HG02852 (cell line): ENCODE data around the gene WNT3.
"Not testable (repeated sequence)": the region's sequence is repeated elsewhere in the genome, so short reads cannot be mapped to it uniquely, and the experiment has no call there.

Experiments
- ATAC-seq: cut with Tn5 transposase; IDR thresholded peaks from one replicate; pipeline ENCODE4 v1.9.1; 2021; ENCODE audit warnings: mild to moderate bottlenecking, moderate library complexity; ENCODE audit not compliant: unreplicated experiment

The WNT3 gene

DNA sequence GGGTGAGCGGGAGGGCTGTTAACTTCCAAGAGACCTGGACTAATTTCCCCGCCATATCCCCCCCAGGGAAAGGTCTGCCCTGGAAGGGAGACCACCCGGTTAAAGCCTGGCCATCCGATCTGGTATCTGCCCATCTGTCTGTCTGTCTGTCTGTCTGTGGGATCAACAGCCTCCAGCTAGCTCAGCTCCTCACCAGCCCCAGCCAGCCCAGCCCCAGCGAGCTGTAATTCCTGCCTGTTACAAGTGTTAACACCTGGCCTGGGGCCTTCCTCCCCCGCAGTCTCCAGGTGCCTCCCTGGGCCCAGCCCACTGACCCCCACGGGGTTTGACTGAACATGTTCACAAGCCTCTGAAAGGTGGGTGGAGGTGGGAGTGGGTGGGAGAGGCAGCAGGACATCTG is 4.0 kb downstream of the WNT3 start:
- ATAC-seq: no peak

DNA sequence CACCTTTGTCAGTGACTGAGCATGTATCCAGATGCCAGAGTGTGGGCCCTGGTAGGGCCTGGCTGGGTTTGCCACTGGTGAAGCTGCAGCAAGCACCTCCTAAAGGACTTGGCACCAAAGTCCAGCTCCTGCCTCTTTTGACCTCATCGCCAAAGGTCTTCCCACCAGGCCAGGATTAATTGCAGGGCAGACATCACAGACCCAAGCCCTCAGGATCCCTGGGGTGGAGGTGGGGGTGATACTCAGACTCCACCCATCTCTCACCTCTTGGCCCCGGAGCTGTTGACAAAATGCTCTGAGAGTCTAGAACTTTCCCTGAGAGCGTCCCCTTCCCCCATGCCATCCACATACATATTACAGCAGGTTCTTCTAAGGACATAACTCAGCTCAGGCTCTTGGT is 4.6 kb downstream of the WNT3 start:
- no peak for ATAC-seq

DNA sequence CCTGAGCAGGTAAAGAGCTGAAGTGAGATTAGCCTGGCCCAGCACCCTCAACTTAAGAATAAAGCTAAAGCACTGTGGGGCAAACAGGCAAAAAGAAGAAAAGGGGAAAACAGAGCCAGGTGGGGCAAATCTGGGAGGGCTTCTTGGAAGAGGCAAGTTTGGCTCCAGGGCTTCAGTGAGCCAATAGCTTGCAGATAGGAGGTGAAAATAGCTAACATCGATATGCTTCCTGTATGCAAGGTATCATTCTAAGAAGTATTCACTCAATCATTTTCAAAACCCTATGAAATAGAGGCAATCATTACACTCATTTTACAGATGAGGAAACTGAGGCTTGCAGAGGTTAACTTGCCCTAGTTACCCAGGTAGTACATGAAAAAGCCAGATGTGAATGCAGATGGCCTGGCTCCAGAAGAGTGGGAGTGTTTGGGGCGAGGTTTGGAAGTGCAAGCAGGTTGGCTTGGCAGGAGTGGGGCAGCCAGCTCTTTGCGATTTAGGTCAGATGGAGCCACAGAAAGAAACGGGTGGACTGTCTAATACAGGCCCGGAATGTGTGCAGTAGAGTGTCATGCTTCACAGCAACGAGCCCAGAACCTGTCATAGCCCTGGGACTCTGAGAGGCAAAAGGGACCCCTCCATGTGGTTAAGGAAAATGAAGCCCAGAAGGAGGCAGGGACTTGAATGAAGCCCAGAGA is 5.7 kb downstream of the WNT3 start:
- no peak for ATAC-seq

DNA sequence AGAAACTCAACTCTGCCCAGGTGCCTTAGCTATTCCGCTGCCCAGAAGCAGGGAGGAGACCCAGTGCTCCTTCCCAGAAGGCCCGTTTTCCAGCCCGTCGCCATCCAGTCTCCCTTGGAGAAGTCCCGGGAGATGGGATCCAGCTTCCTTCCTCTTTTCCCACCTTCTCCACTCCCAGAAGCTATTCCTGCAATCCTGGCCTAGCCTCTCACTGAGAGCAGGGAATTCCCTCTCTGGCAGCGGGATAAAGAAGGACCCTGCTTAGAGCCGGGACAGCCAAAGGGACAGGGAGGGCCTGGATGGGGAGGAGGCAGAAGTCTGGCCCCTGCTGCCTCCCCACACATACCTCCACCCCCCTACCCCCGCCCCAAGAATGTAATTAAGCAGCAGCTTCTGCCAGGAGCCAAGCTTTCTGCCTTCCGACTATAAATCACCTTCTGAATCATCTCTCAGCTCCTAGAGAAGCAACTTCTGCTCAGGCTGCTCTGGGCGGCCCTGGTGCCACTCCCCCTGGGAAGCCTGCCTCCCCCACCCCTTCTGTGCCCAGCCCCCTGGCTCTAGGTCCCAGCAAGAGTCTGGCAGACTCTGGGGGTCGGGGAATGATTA is 6.4 kb downstream of the WNT3 start:
- ATAC-seq: no peak

DNA sequence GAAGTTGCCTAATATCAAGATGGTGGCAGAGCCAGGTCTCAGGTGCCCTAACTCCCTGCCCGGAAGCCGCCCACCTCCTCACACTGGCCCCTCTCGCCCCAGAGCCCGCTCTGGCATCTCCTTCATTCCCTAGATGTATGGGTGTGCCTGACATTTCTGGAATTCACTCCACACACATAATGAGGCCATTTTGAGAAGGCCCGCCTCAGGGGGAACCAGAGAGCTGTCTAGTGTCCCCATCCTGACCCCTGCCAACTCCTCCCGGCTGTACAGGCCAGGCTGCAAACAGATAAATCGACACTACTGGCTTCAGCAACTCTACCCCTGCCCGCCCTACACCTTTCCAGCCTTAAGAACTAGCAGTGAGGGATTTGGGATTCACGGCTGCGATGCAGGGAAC is 7.7 kb downstream of the WNT3 start:
- no peak for ATAC-seq

DNA sequence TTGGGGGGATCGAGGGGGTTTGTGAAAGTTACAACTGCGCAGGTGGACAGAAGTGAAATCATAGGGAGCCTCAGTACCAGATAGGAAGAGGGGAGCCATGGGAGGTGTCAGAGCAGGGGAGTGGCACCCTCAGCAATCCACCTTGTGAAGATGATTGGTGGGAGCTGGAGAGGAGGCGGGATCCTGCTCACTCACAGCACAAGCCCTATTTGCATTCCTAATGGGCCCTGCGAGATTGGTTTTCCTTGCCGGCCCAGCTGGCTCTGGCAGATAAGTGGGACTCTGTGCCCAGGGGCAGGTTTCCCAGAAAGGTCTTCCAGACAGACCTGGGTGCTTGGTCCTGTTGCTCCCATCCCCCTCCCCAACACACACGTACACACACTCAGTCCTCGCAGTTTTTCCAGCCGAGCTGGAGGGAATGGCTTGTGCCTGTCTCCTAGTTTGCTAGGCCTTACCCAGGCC is 9.4 kb downstream of the WNT3 start:
- ATAC-seq: no peak

DNA sequence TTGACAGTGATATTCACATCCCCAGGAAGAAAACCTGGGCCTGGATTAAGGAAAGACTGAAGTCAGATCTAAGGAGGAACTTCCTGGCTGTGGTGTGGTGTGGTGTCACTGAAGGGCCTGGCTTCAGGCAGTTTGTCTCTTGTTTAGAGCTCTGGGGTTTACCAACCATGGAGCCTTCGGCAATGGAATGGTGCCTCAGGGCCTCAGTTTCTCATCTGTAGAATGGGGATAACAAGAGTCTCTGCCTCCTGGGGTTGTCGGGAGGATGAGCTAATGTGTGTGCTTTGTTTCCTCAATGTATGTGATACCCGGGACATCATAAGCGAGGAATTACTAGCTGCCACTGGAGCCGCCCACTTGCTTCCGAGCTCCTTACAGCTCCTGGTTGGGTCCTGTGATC is 12.7 kb downstream of the WNT3 start:
- no peak for ATAC-seq

DNA sequence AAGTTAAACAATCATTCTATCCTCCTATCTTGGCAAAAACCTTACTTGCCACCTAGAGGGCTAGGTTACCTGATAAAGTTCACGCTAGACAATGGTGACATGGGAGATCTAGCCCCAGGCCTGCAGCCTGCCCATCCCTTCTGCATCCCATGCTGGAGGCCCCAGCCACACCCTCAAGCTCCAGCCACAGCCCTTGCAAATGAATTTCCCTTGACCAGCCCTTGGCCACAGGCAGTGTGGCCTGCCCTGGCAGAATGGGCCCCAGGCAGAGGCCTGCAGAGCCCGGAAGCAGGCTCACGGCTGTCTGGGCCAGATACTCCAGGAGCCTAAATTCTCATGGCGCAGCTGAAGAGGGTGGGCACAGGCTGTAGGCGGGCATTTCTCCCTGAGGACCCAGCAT is 14.9 kb downstream of the WNT3 start:
- ATAC-seq: no peak

DNA sequence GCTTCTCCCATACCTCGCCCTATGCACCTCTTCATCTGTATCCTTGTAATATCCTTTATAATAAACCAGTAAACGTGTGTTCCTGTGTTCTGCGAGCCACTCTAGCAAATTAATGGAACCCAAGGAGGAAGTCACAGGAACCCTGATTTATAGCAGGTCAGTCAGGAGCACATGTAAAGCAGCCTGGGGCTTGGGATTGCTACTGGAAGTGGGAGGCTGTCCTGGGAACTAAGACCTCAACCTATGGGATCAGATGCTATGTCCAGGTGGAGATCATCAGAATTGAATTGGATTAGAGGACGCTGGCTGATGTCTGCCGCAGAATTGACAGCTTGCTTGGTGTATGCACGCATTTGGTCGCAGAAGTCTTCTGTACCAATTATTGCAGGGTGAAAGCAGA is 15.7 kb downstream of the WNT3 start:
- no peak for ATAC-seq

DNA sequence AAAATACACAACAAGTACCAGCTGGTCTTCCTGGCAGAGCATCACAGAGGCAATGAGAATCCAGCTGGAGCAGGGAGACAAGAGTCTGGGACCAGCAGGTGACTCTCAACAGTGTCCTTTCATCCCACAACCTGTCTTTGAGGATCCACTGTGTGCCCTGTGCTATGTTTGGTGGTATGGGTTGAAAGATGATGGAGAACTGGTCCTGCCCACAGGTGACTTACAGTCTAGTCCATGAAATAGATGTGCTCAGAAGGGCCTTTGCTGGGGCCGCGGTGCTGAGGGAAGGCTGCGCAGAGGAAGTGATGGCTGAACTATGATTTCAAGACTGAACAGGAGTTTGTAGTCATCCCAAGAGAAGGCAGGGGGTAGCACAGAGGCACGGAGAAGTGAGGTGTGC is 17.9 kb downstream of the WNT3 start:
- no peak for ATAC-seq

DNA sequence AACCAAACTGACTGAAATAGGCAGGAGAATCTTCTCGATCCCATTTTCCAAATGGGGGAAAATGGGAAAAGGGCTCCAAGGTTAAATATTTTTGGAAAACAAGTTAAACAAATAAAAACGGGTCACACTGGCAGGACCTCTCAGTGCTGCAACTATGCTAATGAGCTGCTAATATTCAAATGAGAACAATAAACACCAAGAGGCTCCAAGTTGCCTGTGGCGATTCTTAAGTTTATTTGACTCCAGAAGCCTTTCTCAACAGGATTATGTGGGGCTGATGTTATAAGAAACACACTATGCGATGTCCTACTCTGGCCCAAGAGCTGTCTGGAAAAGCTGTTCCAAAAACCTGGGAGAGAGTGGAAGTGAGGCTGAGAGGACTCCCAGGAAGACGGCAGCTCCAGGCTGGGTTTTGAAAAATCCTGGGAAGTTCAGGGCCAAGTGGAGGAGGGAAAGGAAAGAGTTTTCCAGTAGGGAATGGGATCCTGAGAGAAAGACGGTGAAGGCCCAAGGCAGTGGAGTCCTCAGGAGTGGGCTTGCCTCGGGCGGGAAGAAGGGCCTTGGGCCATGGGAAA is 21.4 kb downstream of the WNT3 start:
- no peak for ATAC-seq

DNA sequence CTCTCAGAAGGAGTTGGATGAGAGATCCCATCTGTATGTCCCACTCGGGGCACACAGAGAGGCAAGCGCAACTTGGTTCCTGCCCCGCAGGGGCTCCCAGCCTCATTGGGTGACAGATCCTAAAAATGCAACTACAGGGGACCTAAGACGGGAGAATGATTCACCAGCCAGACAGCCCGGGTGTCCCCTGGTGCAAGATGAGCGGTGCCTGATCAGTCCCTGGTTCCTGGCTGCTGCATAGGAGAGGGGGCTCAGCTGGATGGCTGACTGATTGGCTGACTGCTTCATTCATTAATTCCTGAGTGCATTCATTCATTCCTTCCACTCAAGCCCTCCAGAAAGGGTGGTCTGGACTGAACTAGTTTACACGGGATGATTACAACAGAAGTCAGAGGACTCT is 22.0 kb downstream of the WNT3 start:
- no peak for ATAC-seq

DNA sequence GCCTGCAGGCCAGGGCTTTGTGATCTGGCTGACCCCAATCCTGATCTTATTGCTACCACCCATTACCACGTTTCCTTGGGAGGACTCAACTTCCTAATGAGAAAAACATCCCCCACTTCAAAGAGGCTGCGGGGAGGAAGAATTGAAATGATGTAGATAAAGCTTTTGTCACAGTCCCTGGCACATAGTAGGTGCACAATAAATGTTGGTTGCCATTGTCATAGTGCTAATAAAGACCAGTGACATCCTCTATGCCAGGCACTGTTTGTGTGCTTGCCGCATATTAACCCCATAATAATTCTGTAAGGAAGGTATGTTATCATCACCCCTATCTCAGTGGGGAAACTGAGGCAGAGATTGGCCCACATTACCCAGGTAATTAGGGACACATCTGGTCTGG is 22.4 kb downstream of the WNT3 start:
- ATAC-seq: no peak

DNA sequence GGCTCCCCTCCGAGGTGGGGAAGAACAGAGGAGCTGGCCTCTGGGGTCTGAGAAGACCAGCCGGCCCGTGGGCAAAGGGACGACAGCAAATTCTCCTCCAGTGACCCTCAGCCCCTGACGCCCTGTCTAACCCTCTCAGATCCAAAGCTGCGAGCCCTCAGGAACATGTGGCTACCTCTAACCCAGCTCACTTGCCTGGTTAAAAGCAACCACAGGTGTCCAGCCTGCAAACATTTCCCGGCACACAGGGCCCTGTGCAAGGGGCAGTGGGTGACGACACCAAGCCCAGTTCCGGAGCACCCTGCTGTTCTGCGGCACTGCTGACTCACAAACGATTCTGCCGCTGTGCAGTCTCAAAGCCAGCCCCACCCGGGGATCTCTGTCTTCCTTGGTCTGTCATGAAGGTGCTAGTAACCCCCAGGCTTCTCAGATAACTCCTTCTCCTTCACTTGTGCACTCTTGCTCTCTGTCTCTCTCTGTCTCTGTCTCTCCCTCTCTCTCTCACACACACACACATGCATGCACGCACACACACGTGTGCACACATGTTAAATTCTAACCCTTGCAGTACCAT is 23.0 kb downstream of the WNT3 start:
- no peak for ATAC-seq

DNA sequence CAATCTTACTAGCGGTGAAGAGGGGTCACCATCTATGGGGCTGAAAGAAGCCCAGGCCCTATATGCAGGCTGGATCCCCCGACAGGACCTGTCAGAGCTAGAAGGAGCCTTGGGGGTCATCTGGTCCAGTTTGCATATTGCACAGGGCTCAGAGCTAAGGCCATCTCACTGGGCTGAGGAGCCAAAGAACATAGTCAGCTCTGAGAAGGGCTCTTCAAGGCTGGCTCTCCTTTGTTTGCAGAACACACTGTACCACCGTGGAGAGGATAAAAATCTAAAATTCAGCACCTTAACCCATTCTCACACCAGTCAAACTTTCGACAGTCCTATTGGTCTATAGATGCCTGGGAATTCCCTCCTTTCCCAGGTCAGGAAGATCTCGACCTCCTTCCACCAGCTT is 24.2 kb downstream of the WNT3 start:
- ATAC-seq: no peak

DNA sequence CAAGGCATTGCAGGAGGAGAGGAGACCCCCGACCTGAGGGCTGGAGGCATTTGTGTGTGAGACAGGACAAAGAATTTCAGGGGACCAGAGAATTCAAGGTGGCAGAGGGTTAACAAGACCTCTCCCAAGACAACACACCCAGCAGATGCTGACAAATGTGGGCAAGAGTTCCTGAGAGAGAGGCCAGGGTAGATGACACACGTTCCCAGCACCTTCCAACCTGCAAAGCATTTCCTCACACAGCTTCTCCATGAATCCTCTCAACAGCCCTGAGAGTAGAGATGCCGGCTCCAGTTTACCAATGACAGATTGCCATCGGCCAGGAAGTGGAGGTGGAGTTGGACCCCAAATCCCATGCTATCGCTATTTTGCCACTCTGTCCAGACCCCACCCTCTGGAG is 25.0 kb downstream of the WNT3 start:
- no peak for ATAC-seq

DNA sequence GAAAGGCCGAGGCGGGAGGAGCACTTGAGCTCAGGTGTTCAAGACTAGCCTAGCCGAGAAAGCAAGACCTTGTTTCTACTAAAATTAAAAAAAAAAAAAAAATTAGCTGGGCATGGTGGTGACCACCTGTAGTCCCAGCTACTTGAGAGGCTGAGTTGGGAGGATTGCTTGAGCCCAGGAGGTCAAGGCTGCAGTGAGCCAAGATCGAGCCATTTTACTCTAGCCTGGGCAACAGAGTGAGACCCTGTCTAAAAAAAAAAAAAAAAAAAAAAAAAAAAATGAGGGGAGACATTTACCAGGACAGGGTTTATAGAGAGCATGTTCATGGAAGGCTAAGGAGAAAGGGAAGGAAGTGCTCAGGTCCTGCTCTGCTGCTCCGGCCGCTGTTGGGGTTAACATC is 25.5 kb downstream of the WNT3 start:
- not testable (repeated sequence) for ATAC-seq

DNA sequence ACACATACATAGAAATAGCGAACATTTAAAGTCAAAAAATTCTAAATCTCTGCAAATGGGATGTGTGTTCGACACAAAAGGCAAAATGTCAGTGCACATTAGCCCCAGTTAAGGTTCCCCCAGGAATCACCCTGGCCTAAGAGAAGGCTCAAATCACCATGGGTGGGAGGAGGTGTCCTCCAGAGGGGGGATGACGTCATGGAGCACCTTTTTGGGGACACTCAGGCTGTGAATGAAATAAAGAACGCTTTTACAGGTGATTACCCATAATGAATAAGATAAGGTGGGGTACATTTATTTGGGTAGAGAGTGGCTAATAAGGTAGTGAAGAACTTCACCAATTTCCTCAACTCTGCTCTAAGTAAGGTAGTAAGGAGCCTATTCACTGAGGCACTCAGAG is 26.4 kb downstream of the WNT3 start:
- no peak for ATAC-seq

DNA sequence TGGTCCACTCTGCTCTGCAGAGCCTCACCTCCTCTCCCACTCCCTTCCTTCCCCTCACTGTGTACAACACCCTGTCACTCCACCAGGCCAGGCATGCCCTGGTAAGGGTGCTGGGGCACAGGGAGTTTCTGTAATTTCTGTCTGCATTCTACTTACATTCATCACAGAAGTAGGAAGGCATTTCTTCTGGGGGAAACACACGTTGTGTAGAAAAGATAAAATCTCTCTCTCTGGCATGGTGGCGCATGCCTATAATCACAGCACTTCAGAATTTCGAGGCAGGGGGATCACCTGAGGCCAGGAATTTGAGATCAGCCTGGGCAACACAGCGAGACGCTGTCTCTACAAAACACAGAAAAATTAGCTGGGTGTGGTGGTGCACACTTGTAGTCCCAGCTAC is 27.0 kb downstream of the WNT3 start:
- ATAC-seq: no peak

DNA sequence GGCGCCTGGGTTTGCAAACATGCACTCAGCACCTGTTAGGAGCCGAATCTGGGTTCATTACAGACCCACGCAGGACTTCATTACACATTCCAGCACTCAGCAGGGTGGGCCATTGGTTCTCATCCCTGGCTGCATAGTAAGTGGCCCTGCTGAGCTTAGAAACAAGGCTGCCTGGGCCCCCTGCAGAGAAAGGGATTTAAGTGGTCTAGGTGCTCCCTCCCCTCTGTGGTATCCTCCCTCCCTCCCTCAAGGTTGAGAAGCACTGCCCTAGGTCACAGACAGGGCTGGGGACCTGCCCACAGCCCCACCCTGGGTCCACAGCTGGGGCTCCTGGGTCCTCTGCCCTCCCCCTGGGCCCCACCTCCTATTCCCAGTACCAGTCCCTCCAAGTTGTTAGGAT is 28.3 kb downstream of the WNT3 start:
- ATAC-seq: no peak

DNA sequence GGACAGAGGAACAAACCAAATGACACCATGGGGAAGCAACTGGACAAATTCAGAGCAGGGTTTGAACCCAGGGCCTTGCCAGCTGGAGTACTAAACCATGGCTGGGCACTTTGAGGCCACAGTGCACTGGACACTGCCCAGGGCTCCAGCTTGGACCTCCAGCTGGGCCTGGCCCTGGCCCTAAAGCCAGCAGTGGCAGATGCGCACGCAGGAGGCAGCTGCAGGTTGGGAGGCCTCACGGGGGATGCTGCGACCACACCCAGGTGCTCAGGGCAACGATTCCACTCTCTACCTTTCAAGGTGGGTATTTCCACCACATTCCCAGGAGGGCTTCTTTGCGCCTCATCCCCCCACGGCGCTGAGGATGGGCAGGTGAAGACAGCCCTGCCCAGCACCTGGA is 28.9 kb downstream of the WNT3 start:
- no peak for ATAC-seq

DNA sequence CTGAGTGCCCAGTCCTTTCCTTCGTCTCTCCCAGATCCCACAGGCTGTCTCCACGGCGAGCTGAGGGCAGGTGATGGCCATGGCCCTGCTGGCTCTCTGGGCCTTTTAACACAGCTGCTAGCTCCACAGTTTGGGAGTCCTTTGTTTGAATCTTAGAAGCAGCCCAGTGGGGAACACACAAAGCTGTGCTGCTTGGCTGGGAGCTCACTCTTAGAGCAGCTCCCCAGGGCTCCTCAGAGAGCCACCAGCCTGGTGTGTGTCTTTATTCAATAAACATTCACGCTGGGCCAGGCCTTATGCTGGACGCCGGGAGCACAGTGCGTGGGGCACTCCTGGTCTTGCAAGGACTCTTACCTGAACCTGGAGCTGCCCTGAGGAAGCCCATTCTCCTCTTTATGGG is 29.7 kb downstream of the WNT3 start:
- ATAC-seq: no peak
